ENCODE measurements around the gene XRCC3. TPM values are rescaled to one million over a fixed set of nuclear protein-coding genes. Genes with fewer than 3 reads are reported as not detected.

The XRCC3 gene
- polyA plus RNA-seq, 10 donors = 6.2 to 15.2 (median 8.4) TPM

DNA sequence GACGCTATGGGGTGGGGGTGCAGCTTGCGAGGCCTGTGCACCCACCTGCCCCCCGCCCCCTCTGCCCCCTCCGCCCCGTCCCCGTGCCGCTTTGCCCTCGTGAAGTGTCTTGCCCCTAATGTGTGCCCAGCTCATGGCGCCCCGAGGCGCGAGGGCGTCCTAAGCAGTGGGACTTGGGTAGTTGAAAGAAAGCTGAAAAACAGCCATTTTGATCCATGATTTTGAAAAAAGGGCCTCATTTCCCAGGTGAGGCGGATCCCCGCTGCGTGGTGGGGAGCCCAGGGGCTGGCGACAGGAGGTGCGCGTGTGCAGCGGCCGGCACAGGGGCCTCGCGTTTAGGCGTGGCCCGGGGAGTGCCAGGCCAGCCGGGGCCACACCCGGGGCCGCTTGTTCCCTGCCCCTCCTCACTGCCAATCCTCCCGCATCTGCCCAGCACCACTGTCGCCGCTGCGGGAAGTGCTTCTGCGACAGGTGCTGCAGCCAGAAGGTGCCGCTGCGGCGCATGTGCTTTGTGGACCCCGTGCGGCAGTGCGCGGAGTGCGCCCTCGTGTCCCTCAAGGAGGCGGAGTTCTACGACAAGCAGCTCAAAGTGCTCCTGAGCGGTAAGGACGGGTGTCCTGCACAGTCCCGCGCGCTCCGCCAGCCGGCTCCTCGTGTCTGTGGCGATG, 12.2 kb upstream of the XRCC3 start:
- DNase-seq = no peak

DNA sequence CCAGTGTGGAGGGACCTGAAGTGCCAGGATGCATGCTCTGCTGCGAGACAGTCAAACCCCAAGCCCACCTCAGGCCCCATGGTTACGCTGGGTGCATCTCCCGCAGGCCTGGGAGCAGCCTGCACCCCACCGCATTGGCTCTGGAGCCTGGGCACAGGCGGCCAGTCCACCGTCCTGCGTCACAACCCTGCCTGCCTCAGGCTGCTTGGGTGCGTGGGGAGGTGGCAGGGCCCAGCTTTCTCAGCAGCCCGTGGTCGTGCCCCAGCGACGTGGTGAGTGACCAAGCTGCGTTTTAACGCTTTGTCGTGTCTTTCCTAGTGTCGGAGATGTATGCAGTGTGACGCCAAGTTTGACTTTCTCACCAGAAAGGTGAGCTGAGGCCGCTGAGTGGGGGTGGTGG, 11.2 kb upstream of the XRCC3 start:
- DNase-seq = no peak

DNA sequence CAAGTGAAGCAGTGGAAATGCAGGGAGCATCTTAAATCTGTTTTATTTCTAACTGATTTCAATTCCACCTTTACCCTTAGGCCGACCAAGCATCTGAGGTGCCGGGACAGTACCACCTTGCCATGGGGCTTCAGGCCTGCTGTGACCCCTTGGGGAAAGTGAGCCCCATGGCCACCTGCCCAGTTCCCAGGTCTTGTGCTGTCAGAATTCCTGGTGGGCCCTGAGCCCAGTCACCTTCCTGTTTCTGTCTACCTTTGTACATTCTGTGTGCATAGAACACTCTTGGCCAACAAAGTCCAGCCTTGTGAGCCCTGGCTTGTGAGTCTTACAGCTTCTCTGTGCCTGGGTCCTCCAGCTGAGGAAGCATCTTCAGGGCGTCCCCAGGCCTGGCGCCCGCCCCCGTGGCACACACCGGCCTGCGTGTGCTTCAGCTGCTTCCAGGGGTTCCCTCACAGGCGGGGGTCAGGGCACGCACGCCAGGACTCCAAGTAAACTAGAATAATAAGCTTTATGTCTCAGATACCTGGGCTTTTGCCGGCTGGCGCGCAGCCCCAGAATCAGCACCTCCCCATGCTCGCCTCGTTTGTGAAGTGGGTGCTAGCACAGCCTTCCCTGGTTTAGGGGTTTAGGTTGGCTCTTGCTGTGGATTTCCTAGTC, 10.6 kb upstream of the XRCC3 start:
- no peak for DNase-seq

DNA sequence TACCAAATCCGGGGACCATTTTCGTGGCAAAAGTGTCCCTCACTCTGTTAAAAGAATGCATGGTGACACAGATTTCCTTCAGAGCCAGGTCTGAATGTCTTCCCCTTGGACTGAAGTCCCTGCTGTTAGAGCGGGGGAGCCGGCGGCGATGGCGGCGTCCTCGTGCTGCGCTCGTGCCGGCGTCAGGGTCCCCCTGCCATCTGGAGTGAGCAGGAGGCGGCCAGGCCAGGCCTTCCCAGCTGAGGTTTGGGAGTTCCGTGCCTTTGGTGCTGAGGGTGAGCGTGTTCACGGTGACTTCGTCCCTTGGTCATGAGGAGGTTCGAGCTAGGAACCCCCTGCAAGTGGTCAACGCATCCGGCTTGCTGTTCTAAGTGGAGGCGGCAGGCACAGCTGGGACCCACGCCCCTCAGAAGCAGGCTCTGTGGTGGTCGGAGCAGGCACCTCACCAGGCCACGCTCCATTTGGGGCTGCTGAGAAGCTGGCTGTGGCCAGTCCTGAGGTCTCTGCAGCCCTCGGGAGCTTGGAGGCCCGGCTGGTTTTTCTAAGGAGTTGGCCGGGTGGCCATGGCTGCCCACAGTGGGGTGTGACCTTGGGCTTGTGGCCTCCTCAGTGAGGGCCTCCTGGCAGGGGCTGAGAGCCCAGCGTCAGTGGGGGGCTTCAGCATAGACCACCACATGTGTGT, 9.9 kb upstream of the XRCC3 start:
- no peak for DNase-seq

DNA sequence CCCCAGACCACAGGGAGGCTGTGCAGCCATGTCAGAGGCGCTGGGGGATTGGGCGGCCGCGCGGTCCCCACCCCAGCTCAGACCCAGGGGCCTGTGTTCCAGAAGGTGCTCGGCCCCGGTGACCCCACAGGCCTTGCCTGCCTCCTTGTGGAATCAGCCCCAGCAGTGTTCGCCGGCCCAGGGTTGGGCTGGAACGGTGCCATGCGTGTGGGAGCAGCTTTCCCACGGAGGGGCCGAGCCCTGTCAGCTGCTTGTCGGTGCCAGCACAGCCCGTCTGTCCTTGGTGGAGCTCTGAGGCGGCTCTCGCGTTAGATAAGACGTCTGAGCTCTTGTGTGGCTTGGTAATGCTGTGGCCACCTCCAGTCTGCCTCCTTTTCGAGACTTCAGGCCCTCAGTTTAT, 8.9 kb upstream of the XRCC3 start:
- DNase-seq = peak in 1 of 3 donors; percentile 61

DNA sequence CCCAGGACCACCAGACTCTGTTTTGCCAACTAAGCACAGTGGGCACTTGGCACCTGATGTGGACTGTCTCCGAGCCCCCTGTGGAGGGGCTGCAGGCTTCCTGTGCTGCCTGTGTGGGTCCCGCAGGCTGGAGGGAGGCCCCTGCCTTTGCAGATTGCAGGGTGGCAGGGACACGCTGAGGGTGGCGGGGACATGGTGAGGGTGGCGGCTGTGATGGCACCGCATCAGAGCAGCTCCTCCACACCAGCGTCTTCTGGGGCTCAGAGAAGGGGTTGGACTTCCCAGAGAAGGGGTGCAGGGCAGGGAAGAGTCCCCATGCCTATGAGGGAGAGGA, 8.5 kb upstream of the XRCC3 start:
- DNase-seq = no peak

DNA sequence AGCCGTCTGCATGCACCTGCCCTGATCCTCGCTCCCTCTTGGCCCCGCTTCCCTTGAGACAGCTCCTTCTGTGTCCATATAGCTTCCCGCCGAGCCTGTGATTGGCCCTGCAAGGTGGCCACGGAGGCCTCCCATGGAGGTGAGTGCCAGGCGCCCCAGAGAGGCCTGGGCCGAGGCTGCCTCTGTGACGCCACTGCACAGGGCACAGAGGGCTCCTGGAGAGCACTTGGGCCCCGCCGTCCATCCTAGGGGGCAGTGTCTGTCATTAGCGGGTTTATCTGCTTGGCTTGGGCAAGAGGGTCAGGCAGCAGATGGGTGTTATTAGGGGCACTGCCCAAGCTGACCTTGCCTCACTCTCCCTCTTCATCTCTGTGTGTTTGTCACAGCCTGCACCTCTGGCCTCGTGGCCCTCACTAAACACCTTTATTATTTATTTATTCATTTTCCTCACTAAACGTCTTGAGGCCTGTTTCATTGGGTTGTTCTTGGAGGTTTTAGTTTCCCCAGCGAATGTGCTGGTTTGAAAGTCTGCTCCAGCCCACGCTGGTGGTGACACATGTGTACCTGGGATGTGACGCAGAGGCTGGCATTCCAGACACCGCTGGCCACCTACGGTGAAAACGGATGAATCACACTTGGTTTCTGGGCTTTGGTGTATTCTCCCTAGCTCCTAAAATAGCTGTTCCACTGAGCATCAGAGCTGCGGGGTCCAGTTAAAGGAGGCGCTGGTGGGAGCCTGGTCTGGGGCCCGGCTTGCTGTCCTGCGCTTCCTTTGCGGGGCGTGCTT, 6.3 kb upstream of the XRCC3 start:
- no peak for DNase-seq

DNA sequence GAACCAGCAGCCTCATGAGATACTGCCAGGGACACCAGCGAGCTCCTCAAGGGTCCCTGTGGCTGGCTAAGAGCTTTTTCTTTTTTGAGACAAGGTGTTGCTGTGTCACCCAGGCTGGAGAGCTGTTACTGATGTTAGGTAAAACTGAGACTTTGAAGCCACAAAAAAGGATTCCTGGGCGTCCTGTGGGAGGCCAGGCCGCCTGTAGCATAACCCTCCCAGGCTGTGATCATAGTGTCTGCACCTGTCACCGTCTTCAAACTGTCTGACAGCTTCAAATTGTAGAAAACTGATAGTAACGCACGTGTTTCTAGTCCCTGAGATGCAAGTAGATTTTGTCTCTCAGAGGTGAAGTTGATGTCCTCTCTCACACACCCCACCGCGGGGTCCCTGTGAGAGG, 4.5 kb upstream of the XRCC3 start:
- DNase-seq = no peak

DNA sequence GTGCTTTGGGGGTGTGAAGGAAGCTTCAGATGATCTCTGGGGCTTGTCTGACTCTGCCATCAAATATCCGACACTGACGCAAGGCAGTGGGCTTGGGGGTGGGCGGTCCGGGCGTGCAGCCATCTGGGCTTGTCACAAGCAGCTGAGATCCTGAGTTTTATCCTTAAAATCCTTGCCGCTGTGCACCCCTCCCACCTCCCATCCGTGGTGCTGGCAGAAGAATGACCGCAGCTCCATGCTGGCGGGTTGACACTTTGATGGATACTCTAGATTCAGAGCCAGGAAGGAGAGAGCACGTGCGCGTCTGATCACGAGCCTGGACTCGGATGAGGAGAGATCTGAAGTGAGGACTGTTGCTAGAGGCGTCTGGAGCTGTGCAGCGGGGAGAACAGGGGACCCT, 3.3 kb upstream of the XRCC3 start:
- peak in 2 of 3 donors; percentile 65 to 69 for DNase-seq

DNA sequence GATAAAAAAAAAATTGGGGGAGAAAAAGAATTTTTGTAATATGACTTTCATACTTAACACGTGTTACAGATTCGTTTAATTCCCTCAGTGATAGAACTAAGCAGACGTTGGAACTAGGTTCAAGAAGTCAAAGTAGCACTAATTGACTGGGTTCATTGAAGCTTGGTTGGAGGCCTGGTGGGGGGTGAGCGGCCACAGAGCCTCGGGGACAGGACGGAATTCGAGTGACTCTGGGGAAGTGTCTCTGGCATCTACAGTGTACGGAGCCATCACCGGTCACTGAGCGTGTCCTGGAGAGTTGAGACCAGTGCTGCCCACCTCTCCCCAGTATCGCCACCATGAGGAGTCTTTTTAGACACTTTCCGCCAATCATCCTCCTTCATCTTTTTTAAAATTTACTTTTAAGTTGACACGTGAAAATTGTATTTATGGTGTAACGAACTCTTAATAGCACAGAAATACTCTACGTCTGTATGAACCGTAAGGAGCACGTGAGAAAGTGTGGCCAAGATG, 1.7 kb upstream of the XRCC3 start:
- no peak for DNase-seq

DNA sequence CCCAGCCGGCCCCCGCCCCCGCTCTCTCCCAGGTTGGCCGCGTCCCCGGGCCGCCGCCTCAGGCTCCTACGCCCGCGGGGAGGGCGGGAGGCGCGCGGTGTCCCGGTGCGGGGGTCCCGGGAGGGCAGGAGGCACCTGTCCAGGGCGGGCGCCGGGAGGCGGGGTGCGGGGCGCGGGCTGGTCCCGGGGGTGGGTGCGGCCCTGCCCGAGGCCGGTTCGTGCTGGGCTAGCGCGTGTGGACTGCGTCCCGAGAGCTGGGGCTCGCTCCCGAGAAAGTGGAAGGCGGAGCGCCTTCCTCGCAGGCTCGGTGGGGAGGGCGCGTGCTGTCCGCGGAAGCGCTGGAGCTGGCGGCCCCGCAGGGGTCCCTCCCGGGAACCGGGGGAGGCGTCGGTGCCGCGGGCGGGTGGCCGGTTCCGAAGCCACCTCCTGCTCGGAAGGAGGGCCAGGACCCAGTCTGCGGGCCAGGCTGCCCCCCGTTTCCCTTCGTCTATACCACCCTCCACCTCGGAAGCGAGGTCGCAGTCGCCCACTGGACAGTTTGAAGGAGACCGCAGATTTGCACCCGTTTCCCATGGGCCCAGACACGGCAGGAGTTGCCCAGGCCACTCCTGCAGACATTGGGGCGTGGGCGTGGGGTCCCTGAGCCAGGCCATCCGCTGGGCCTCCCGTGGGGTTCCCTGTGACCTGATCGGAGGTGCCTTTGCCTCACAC, 995 bp upstream of the XRCC3 start:
- peak in 1 of 3 donors; percentile 61 for DNase-seq

DNA sequence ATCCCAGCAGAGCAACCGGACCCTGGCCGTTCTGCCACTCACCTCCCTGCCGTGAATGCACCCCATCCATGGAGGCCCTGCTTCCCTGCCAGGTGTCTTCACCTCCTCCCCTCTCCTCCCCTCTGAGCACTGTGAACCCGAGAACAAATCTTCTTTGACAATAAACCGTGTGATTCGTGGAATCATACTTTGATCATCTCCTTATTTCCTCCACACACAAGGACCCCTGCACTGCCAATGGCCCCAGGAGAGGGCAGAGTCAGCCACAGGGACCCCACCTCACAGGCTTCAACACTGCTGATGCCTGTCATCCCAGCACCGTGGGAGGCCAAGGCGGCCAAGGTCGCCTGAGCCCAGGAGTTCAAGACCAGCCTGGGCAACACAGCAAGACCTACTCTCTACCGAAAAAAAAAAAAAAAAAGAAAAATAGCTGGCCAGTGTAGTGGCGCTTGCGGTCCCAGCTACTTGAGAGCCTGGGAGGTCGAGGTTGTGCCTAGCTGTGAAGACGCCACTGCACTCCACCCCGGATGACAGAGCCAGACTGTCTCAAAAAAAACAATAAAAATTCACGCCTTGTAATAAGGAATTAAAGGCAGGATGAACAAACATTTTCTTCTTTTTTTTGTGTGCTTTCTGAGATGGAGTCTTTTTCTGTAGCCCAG, 1.1 kb downstream of the XRCC3 start:
- no peak for DNase-seq

DNA sequence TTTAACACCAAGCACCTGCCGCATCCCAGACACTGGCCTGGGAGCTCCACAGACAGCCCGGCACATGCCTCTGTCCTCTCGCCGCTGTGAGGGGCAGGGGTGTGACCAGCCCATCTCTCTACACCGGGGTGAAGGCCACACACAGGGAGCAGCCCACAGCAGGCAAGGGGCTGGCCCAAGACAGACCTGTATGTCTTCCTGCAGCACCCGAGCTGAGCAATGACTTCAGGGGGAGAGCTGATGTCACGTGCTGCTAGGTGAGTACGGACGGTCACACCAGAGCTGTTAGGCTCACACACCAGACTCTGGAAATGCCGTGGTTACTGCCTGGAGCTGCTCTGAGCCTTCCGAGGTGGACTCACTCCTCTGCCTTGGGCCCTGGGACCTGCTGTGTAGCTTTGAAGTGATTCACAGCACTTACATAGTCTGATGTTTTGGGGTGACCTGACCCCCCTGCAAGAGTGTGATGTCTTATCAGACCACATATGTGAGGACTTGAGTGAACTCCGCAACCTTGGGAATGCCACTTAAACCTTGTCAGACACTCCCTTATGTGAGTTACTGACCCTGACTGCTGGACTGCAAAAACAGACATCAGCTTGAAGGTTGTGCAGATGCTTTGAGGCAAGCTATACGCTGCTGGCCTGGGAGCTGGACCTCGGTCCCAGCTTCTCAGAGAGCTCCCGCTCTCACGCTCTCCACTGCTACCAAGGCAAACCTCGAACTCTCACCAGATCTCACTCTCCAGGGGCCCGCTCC, 1.8 kb downstream of the XRCC3 start:
- no peak for DNase-seq

DNA sequence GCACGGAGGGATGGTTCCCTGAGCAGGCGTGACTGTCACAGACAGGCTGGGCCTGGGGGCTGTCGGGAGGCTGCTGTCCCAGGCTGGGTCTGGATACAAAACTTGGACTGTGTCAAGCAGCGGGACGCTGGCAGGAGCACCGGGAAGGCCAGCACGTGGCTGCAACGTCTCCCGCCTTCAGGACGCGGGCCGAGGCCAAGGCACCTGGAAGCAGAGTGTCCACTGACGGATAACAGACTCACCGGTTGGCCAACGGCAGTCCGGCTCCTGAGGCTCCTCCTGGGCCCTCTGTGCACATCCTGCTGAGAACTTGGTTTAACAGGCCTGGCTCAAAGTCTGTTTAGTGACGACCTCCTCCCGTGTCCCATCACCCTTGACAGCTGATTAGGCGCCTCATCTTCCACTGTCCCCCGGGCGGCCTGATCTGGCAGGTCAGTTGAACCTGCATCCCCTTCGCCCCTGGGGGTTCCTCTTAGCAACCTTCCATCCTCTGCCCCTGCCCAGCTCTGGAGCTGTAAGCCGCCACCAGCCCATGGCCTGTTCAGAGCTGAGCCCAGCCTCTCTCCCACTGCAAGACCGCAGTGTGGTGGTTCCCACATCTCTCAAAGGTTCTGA, 2.5 kb downstream of the XRCC3 start:
- no peak for DNase-seq

DNA sequence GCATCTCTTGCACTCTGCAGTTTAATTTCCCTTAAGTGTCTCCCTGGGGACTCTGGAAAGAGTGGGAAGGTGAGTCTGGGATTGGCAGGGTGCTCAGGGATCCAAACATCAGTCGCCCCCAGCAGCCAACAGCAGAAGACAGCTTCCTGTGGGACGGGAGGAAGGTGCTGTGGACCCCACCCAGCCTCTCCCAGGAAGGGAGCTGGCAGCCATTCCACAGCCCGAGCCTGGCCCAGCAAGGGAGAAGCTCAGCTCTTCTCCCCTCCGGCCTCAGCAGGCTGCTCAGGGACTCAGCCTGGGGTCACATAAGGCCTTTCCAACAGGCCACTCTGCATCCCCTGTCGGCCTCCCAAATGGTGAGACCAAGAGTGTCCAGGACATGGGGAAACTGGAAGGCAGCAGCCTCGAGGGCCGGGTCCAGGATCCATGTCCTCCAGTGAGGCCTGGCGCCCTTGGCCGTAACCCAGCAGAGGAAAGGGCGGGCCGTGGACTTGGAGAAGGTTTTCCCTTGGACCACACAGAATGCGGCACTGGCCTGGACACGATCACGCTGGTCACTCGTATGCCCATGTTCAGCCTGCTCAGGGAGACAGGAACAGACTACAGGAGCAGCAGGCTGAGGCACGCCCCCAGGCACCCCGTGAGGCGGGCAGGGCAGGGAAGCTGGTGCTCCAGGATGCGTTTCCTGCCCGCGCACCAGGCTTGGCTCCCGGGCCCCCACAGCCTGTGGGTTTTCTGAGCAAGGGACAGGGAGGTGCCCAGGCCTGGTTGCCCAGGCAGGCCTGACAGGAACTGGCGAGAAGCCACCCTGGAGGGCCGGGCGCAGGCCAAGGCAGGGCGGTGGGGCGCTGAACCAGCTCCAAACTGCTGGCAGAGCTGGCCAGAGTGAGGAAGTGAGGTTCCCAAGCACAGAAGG, 3.5 kb downstream of the XRCC3 start:
- no peak for DNase-seq

DNA sequence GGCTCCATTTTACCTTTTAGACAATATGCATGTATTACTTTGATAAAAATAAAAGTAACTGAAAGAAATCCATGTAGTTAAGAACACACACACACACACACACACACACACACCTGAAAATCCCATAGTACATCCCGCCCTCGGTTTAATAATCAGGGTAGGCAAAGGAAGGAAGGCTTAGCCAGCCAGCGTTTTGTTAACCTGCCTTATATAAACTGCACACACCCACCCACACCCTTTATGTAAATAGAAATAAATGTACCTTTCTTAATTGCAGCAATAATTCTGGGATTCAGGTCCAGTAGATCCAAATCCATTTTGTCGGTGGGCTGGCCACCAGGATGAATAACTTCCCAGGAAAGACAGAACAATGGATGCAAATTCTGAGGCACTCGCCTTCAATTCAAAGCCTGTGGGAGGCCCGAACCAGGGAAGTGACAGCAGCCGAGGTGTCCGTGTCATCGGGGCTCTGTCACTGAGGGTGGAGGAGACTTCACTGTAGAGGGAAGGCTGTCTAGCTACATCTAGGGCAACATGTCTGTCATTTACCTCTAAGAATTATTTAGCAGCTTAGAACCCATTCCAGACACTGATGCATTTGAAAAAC, 4.4 kb downstream of the XRCC3 start:
- DNase-seq = no peak

DNA sequence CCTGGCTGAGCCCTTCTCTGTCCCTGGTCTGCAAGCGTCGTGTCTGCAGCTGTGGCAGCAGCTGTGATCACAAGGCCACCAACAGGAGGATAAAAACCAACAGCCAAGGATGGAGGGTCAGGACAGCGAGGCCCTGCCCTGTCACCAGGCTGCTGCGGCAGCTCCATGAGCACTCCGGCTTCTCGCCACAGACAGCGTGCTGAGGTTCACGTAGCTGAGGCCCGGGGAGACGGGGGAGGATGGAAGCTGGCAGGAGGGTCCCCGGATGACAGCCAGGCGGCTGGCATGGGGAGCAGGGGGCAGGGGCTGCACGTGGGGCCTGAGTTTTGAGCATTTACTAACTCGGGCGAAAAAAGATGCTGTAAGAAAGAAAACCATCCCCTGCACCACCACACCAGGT, 5.4 kb downstream of the XRCC3 start:
- DNase-seq = no peak

DNA sequence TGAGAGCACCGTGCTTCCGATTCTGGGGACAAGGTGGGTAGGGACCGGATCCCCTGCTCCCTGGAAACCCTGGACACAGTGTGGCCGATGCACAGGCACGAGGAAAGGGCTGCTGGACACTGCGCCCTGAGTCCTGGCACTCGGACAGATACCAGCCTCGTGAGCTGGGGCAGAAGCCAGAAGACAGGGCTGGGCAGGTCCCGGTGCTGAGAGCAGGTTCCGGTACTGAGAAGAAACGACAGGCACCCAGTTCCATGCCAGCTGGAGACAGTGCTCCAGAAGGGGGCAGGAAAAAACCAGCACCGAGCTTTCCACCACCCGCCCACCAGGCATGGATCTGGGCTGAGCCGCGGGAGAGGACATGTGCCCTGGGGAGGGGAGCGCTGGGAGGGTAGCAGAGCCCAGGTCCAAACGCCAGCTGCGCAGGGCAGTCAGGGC, 6.5 kb downstream of the XRCC3 start:
- DNase-seq = no peak
